ENCODE measurements around the gene FHL2. TPM values are rescaled to one million over a fixed set of nuclear protein-coding genes. Genes with fewer than 3 reads are reported as not detected.

FHL2 gene
- total RNA-seq, 4 donors from 2014 or later: 23.3 to 88.3 (median 33.6) TPM

DNA sequence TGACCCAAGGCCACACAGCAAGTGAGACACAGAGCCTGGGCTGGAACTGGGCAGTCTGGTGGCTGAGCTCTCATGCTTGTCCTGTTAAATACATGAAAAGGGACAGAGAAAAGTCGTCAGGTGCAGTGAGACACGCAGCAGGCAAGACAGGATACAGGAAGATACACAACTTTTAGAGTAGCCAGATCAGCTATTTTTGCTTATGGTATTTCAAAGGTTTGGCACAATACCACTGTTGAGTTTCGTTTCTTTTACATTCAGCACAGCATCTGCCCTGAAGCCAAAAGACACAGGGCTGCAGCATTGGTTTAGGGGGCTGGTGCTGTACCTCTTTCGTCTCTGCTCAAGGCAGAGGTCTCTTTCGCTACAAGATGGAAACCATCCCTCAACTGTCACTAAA, 14.0 kb downstream of the FHL2 start:
- TF ChIP-seq, protein P1, sequence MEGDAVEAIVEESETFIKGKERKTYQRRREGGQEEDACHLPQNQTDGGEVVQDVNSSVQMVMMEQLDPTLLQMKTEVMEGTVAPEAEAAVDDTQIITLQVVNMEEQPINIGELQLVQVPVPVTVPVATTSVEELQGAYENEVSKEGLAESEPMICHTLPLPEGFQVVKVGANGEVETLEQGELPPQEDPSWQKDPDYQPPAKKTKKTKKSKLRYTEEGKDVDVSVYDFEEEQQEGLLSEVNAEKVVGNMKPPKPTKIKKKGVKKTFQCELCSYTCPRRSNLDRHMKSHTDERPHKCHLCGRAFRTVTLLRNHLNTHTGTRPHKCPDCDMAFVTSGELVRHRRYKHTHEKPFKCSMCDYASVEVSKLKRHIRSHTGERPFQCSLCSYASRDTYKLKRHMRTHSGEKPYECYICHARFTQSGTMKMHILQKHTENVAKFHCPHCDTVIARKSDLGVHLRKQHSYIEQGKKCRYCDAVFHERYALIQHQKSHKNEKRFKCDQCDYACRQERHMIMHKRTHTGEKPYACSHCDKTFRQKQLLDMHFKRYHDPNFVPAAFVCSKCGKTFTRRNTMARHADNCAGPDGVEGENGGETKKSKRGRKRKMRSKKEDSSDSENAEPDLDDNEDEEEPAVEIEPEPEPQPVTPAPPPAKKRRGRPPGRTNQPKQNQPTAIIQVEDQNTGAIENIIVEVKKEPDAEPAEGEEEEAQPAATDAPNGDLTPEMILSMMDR (IDR thresholded peaks at IDR 0.05): no peak
- ATAC-seq (ENCODE audit: low FRiP score) (no peak), DNase-seq (ENCODE audit: low spot score) (no peak)

DNA sequence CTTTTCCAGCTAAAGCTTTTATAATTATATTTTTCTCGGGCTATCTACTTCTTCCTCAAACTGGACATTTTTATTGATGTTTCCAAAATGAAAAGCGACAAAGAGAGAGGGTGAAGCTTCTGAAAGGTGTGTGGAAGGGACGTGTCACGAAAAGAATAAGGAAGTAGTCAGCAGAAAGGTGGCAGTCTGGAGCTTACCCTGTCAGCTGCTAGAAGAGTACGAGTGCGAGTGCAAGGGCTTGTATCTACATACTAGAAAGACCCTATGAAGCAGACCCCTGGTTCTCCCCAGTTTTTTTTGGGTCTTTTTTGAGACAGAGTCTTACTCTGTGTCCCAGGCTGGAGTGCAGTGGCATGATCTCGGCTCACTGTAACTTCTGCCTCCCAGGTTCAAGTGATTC, 14.6 kb downstream of the FHL2 start:
- DNase-seq (ENCODE audit: low spot score) (no peak), ATAC-seq (ENCODE audit: low FRiP score) (no peak)
- TF ChIP-seq, protein P1 (IDR thresholded peaks at IDR 0.05): no peak

DNA sequence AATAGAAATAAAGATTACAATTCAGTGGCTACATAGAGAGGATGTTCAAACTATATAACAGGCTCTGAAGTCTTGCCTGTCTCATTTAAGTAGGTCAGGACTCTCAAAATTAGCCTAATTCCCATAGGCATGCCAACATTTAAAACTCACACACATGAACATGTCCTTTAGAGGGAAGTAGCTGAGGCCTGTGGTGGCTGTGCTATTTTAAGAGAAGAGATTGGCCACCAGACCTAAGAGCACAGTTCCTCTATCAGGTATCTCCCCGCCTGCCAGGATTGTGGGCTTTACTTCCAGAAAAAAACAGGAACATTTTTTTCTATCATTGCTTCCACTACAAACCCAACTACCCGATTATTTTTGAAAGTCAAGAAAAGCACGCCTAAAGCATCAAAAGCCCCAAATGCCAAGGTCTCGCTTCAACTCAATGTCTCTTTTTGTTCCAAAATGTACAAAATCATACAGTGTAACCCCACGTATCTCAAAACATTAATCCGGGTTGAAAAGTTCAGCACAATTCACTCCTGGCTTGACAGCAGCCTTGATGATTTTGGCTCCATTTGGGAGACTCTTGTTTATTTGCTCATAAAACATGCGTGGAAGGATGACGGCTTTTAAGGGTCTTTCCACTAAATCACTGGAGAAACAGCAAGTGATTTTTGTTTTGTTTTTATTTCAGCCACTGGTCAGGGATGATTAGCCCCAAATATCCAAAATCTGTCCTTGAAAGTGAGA, 15.3 kb downstream of the FHL2 start:
- no peak for ATAC-seq (ENCODE audit: low FRiP score)
- no peak for DNase-seq (ENCODE audit: low spot score)

DNA sequence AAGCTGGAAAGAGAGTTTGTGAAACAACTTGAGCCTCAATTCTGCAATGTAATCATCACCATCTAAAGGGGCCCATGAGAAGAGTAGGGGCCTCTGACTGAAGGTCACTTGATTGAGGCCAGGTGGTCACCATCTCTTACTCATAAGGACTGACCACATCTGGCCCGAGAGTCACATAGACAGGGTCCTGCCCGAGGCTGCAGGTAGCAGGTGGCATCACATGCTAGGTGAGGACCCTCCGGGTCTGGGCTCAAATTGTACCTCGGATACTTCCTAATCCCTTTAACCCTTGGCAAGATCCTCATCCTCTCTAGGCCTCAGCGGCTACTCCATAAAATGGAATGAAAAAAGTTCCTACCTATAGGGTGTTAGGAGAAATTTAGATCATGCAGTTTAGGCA, 16.7 kb downstream of the FHL2 start:
- ATAC-seq (ENCODE audit: low FRiP score) (no peak), DNase-seq (ENCODE audit: low spot score) (no peak)
- TF ChIP-seq, protein P1 (IDR thresholded peaks at IDR 0.05): no peak

More for the DNA sequence above, 15.3 kb downstream of the FHL2 start:
- TF ChIP-seq, protein P1 (IDR thresholded peaks at IDR 0.05): no peak

DNA sequence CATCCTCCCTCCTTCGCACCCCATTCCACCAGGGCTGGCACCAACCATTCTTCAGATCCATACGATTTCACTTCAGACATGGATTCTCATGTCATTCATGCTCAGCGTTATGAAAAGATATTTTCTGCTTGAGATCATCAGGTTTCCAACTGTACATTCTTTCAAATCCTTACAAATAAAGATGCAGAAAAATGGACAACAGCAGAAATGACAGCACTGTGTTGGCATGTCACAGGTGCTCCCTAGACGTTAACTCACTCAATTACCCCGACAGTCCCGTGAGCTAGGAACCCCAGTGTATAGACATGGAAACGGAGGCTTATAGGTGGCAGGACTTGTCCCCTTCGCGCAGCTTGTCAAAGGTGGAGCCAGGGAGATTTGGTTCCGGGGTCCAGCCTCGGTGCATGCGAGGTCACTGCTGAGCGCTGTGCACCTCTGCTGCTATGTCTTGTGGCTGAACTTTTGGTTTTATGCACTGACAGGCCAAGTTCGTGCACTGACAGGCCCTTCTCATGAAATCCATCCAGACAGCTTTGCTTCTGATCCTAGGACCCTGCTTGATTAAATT, 17.7 kb downstream of the FHL2 start:
- no peak for ATAC-seq (ENCODE audit: low FRiP score)
- TF ChIP-seq, protein P1 (IDR thresholded peaks at IDR 0.05): no peak

DNA sequence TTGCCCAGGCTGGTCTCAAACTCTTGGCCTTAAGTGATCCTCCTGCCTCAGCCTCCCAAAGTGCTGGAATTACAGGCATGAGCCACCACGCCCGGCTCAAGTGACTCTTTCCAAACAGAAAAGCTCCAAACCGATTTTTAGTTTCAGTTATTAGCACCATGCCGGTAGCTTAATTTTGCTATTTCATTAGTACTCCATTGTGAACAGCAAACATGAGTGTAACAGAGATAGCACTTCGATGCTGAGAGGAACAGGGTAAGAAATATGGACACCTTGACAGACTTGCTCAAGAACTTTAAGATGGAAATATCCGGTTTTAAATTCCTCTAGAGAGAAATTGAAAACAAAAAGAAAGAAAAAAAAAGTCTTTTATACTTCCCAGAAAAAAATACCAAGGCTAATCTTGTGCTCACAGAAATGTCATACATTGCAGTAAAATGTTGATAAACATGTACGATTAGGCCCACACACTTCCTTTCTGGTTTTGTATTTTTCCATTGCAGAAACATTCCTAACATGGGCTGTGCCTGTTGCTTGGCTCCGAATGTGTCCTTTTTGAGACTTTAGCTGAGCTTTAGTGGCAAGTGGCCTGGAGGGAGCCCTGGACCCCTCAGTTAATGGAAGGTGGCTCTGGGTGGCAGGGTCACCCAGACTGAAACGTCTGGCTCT, 18.3 kb downstream of the FHL2 start:
- TF ChIP-seq, protein P1 (IDR thresholded peaks at IDR 0.05): no peak
- DNase-seq (ENCODE audit: low spot score) (no peak), ATAC-seq (ENCODE audit: low FRiP score) (no peak)

More for the DNA sequence above, 17.7 kb downstream of the FHL2 start:
- no peak for DNase-seq (ENCODE audit: low spot score)

Data from omental fat pad (tissue), 4 donors.